Caco-2 (cell line): ENCODE data around the gene KIF22. TPM values are rescaled to one million over a fixed set of nuclear protein-coding genes. Genes with fewer than 3 reads are reported as not detected.
"Not testable (repeated sequence)": the region's sequence is repeated elsewhere in the genome, so short reads cannot be mapped to it uniquely, and the experiment has no call there.

Experiments used
- BruUV-seq: library from RNA; stranded (reverse); fragments of 400-500 nt; replicated peaks from 2 replicates; lab custom pipeline; 2021; lab: Mats Ljungman, UMichigan
- CTCF ChIA-PET: fragments of 300-600 bp; sonication (Branson Sonifier 250); formaldehyde crosslinking; loops from one replicate; lab custom pipeline; 2022; ENCODE audit warnings: antibody characterized with exemption; lab: Charles Lee
- POLR2A ChIA-PET: fragments of 300-600 bp; sonication (Branson Sonifier 250); formaldehyde crosslinking; loops from one replicate; lab custom pipeline; 2022; ENCODE audit warnings: antibody characterized with exemption; lab: Charles Lee
- DNase-seq, 2 experiments: peaks; one replicate each; pipeline versions ENCODE4 v3.0.0 to v3.0.0-alpha.2; 2020 to 2022
- H3K27me3 ChIP-seq: replicated peaks from 2 replicates; pipeline ENCODE4 v1.6.0; 2011; ENCODE audit warnings: low read length; ENCODE audit not compliant: control insufficient read depth, insufficient read depth
- H3K36me3 ChIP-seq: 2 replicates; pipeline ENCODE4 v1.5.1; 2011; ENCODE audit warnings: low read length; ENCODE audit not compliant: control insufficient read depth, insufficient read depth
- H3K4me1 ChIP-seq: fragments of 250-450 bp; sonication (Bioruptor Pico); 2 replicates; pipeline ENCODE4 v1.5.1; 2020; ENCODE audit warnings: mild to moderate bottlenecking
- H3K4me3 ChIP-seq: 2 replicates; pipeline ENCODE4 v1.5.1; 2011; ENCODE audit warnings: low read depth, mild to moderate bottlenecking, control low read depth, low read length
- H3K9me3 ChIP-seq: fragments of 250-450 bp; sonication (Bioruptor Pico); 2 replicates; pipeline ENCODE4 v1.5.1; 2020; ENCODE audit warnings: mild to moderate bottlenecking, moderate library complexity
- H3K27ac Mint-ChIP-seq: one replicate; pipeline ENCODE4 v1.8.0; 2022; ENCODE audit warnings: mixed read lengths; ENCODE audit not compliant: unreplicated experiment
- H3K27me3 Mint-ChIP-seq: one replicate; pipeline ENCODE4 v1.8.0; 2022; ENCODE audit warnings: mixed read lengths; ENCODE audit not compliant: insufficient read depth, unreplicated experiment
- H3K36me3 Mint-ChIP-seq: one replicate; pipeline ENCODE4 v1.8.0; 2022; ENCODE audit warnings: mild to moderate bottlenecking, mixed read lengths; ENCODE audit not compliant: insufficient read depth, unreplicated experiment
- H3K4me1 Mint-ChIP-seq: one replicate; pipeline ENCODE4 v1.8.0; 2022; ENCODE audit warnings: low read depth, mixed read lengths; ENCODE audit not compliant: unreplicated experiment
- H3K4me3 Mint-ChIP-seq: one replicate; pipeline ENCODE4 v1.8.0; 2022; ENCODE audit warnings: mild to moderate bottlenecking, moderate library complexity, mixed read lengths; ENCODE audit not compliant: unreplicated experiment
- H3K9me3 Mint-ChIP-seq: one replicate; pipeline ENCODE4 v1.8.0; 2022; ENCODE audit warnings: mixed read lengths; ENCODE audit not compliant: unreplicated experiment
- intact Hi-C: fragments of 100-400 bp; cut with micrococcal nuclease; formaldehyde crosslinking; loops from one replicate; pipeline ENCODE4 v1.10.0; 2022; ENCODE audit not compliant: unreplicated experiment
- total RNA-seq: library from RNA; stranded (reverse); gene quantifications from 2 replicates; pipeline ENCODE4 v1.2.3, GENCODE V29; 2022
- TF ChIP-seq, protein P1 (sequence below), 2 experiments: fragments of 200-600 bp in 1 of 2; IDR thresholded peaks; 1 replicate in 1 of 2; 2 replicates in 1 of 2; pipeline versions ENCODE4 v1.5.1 to v1.8.0; 2011 to 2022; ENCODE audit warnings: antibody characterized with exemption in 1 of 2, control low read depth in 1 of 2, inconsistent platforms in 1 of 2, low read depth in 1 of 2, low read length in 1 of 2, mild to moderate bottlenecking in 1 of 2, moderate library complexity in 1 of 2; ENCODE audit not compliant: insufficient read depth in 1 of 2, severe bottlenecking in 1 of 2, unreplicated experiment in 1 of 2

The KIF22 gene
- total RNA-seq, 1 experiment from 2014 or later, result 152 TPM

GRCh38 chr16:29770250-29770929 is 20.2 kb upstream of the KIF22 start:
- no peak overlapping the region for H3K4me3 ChIP-seq
- H3K4me1 ChIP-seq, result peaks cover 5% of the 10 kb centered on the region
- intact Hi-C loops, result no loop called here
- no TSS peak for BruUV-seq
- Mint-ChIP-seq H3K4me1 (peaks cover 30% of the 10 kb centered on the region), H3K9me3 (peaks cover 10% of the 10 kb centered on the region), H3K27me3 (no peaks in the 10 kb centered on the region), H3K4me3 (no peak overlapping the region), H3K27ac (peak overlapping the region; percentile 34), H3K36me3 (peaks cover 6% of the 10 kb centered on the region)
- ChIA-PET POLR2A (no interaction called here), CTCF (no interaction called here)
- H3K9me3 ChIP-seq, result no peaks in the 10 kb centered on the region
- H3K27me3 ChIP-seq, result no peaks in the 10 kb centered on the region
- no peaks in the 10 kb centered on the region for H3K36me3 ChIP-seq
- no peak for DNase-seq
- TF ChIP-seq, protein P1, sequence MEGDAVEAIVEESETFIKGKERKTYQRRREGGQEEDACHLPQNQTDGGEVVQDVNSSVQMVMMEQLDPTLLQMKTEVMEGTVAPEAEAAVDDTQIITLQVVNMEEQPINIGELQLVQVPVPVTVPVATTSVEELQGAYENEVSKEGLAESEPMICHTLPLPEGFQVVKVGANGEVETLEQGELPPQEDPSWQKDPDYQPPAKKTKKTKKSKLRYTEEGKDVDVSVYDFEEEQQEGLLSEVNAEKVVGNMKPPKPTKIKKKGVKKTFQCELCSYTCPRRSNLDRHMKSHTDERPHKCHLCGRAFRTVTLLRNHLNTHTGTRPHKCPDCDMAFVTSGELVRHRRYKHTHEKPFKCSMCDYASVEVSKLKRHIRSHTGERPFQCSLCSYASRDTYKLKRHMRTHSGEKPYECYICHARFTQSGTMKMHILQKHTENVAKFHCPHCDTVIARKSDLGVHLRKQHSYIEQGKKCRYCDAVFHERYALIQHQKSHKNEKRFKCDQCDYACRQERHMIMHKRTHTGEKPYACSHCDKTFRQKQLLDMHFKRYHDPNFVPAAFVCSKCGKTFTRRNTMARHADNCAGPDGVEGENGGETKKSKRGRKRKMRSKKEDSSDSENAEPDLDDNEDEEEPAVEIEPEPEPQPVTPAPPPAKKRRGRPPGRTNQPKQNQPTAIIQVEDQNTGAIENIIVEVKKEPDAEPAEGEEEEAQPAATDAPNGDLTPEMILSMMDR (IDR thresholded peaks at IDR 0.05; ENCODE audit: insufficient read depth in 1 of 2, low read depth in 1 of 2, low read length in 1 of 2, severe bottlenecking in 1 of 2, unreplicated experiment in 1 of 2), result no peak

DNA sequence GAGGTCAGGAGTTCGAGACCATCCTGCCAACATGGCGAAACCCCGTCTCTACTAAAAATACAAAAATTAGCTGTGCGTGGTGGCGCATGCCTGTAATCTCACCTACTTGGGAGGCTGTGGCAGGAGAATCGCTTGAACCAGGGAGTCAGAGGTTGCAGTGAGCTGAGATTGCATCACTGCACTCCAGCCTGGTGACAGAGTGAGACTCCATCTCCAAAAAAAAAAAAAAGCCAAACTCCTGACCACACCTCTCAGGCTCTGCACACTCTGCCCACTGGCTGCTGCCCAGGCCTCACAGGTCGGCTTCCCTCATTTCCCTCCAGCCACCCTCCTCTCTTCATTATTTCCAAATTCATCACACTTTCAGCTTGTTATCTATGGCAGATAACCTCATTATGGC is 18.2 kb upstream of the KIF22 start:
- H3K27ac Mint-ChIP-seq, H3K27me3 ChIP-seq, H3K9me3 ChIP-seq, H3K4me3 Mint-ChIP-seq, H3K4me3 ChIP-seq, DNase-seq, H3K27me3 Mint-ChIP-seq, BruUV-seq, H3K36me3 ChIP-seq, intact Hi-C loops, POLR2A ChIA-PET, H3K36me3 Mint-ChIP-seq, H3K9me3 Mint-ChIP-seq: not testable (repeated sequence)
- peaks cover 13% of the 10 kb centered on the region for H3K4me1 ChIP-seq
- CTCF ChIA-PET, result interaction anchor here (1.0 kb wide), 1 partner anchor 72 kb away, joined by 5 read pairs; no protein-coding TSS in a partner anchor
- H3K4me1 Mint-ChIP-seq, result peaks cover 34% of the 10 kb centered on the region

GRCh38 chr16:29774730-29775129 is 15.8 kb upstream of the KIF22 start:
- H3K9me3 ChIP-seq, result no peaks in the 10 kb centered on the region
- POLR2A ChIA-PET, result no interaction called here
- TF ChIP-seq, protein P1 (IDR thresholded peaks at IDR 0.05; ENCODE audit: insufficient read depth in 1 of 2, low read depth in 1 of 2, low read length in 1 of 2, severe bottlenecking in 1 of 2, unreplicated experiment in 1 of 2), result no peak
- H3K4me3 ChIP-seq, result no peak overlapping the region
- Mint-ChIP-seq H3K27ac (peak overlapping the region; percentile 45), H3K9me3 (peaks cover 10% of the 10 kb centered on the region), H3K36me3 (peaks cover 6% of the 10 kb centered on the region), H3K27me3 (no peaks in the 10 kb centered on the region), H3K4me1 (peaks cover 41% of the 10 kb centered on the region), H3K4me3 (no peak overlapping the region)
- H3K27me3 ChIP-seq, result no peaks in the 10 kb centered on the region
- no peak for DNase-seq
- CTCF ChIA-PET, result no interaction called here
- no TSS peak for BruUV-seq
- peaks cover 33% of the 10 kb centered on the region for H3K4me1 ChIP-seq
- intact Hi-C loops, result loop anchor here (5.0 kb wide), 1 partner anchor 47 kb away; no protein-coding TSS in a partner anchor
- no peaks in the 10 kb centered on the region for H3K36me3 ChIP-seq
